Suppressor macrophage treated with lipopolysaccharide for 1 hour (primary cell): ENCODE results near the gene APH1B.

Experiments
- DNase-seq, 3 donors: peaks; one replicate each; pipeline ENCODE4 v3.0.0-alpha.2; 2020 to 2022

APH1B gene

DNA sequence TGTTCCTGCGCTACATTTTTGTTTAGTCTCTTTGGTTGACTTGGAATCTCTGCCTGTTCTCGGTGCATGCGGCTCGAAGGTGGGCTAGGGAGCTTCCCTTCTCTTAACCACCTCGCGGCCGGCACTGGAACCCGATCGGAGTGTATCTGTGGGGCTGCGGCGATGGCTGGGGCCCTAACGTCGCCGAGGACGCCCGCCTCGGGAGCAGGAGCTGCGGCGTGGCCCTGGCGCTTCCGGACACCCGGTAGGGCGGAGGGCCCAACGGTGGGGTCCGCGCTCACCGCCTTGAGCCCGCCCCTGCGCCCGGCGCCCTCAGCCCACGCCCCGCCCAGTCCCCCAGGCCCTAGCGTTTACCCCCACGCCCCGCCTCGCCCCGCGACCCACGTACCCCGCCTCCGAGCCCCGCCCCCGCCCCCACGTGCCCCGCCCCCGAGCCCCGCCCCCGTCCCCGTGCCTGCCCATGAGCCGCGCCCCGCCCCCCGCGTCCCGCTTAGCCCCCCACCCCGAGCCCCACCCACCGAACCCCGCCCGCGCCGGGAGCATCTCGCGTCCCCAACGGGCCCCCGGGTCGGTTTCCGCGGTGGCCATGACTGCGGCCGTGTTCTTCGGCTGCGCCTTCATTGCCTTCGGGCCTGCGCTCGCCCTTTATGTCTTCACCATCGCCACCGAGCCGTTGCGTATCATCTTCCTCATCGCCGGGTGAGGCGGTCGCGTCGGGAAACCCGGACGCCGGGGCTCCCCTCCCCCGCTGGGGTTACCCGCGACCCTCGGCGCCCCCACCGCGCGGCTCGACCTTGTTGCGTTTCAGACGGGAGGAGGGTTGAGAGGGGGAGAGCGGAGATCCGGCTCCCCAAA is at the start of gene APH1B:
APH1B (plus strand) TSS at position 568 of the 855 bp plus-strand sequence; CDS start at position 587, 19 bp downstream.
- DNase-seq = peak; percentile 58 to 86 (median 66)

- no peak for DNase-seq
These were observed 49.7 kb upstream of the APH1B start for GRCh38 chr15:63227689-63228088.

- DNase-seq = no peak
These were observed 46.2 kb upstream of the APH1B start for GRCh38 chr15:63231206-63231605.

GRCh38 chr15:63231706-63232105 is 45.7 kb upstream of the APH1B start:
- peak in 2 of 3 donors; percentile 56 to 64 for DNase-seq

GRCh38 chr15:63232405-63232804 is 45.0 kb upstream of the APH1B start:
- DNase-seq = peak in 2 of 3 donors; percentile 67 to 73

DNA sequence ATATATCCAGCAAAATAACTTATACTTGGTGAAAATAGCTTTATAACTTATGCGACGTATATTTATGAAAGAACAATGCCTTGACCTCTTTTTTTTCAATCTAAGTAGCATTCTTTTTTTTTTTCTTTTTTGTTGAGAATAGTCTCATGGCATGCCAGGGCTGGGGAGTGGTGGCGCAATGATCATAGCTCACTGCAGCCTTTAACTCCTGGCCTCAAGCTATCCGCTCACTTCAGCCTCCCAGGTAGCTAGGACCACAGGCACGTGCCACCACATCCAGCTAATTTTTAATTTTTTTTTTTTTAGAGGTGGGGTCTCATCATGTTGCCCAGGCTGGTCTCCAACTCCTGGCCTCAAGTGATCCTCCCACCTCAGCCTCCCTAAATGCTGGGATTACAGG is 44.5 kb upstream of the APH1B start:
- DNase-seq = no peak

GRCh38 chr15:63233667-63234423 is 43.6 kb upstream of the APH1B start:
- DNase-seq = peak in 2 of 3 donors; percentile 80 to 83

DNA sequence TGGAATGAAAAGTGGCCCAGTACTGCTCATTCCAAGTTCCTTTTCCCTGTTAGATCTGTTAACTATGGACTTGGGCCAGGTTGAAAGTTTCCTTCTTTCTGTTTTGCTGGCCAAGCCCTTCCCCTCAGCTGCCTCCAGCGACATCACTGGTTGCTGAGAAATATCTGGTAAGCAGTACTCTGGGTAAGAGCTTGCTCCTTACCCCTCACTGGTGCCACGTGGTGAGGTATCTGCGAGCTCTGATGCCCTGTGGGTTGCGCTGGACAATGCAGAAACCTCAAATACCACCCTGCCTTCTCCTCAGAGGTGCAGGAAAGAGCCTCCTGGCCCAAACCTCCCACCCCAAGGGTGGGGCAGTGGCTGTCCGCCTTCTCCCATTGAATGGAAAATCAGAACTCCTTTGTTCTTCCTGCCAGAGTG is 42.9 kb upstream of the APH1B start:
- peak; percentile 48 to 54 (median 50) for DNase-seq

- DNase-seq = peak in 2 of 3 donors; percentile 42 to 47
These were observed 41.1 kb upstream of the APH1B start for GRCh38 chr15:63236272-63236671.

- DNase-seq = peak; percentile 59 to 71 (median 69)
These were observed 40.3 kb upstream of the APH1B start for GRCh38 chr15:63237086-63237485.

DNA sequence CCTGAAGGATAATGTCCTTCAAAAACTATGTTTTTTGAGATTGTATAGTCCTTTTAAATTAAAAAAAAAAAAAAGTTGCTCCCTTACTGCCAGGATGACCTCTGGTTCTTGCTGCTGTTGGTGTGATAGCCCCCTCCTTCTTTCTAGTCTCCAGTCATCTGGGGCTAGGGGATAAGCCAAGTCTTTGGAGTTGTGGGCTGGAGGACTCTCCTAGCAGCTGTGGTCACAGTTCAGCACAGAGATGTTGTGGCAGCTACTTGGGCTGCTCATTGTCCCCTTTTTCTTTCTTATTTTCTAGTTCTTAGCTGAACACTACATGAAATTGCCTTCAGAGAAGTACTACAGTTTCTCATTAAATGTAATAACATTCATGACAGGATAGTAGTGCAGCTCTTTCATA is 39.2 kb upstream of the APH1B start:
- no peak for DNase-seq

DNA sequence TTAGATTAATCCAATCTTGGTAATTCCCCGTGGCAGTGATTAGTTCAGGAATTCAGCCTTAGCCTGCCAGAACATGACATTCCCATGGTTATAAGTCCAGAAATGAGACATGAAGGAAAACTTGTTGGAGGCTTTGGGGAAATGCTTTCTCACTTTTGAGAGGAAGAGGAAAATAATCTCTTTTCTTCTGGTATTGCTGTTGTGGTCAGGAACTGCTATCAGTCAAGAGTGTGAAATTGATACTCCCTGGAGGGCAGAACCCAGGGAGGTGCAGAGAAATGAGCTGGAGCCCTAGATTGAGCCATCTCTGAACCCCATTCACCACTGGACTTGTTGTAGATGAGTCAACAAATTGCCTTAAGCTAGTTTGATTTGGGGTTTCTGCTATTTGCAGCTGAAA is 38.6 kb upstream of the APH1B start:
- DNase-seq = peak in 2 of 3 donors; percentile 52 to 55

GRCh38 chr15:63240109-63240508 is 37.3 kb upstream of the APH1B start:
- DNase-seq = no peak

DNA sequence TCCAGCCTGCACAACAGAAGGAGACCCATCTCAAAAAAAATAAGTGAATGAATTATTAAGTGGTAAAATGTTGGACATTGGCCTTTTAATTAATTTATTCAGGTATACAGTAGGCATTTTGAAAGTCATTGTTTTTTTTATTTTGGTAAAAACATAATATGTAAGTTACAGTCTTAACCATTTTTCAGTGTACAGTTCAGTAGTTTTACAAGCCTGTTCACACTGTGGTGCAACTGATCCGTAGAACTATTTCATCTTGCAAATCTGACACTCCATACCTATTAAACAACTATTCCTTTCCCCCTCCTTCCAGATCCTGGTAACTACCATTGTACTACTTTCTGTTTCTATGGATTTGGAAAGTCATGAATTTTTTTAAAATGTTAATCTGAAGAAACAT is 36.1 kb upstream of the APH1B start:
- no peak for DNase-seq

DNA sequence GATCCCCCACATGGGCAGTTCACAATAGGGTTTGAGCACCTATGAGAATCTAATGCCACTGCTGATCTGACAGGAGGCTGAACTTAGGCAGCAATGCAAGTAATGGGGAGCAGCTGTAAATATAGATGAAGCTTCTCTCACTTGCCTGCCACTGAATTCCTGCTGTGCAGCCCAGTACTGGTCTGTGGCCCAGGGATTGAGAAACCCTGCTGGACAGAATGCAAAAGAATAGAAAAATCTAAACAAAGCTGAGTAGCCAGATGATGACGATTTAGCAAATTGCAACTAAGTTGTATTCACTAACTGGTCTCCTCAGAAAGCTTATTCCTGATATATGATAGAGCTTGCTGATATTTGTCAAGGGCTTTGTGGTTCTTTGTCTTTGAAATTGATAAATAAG is 34.3 kb upstream of the APH1B start:
- no peak for DNase-seq

DNA sequence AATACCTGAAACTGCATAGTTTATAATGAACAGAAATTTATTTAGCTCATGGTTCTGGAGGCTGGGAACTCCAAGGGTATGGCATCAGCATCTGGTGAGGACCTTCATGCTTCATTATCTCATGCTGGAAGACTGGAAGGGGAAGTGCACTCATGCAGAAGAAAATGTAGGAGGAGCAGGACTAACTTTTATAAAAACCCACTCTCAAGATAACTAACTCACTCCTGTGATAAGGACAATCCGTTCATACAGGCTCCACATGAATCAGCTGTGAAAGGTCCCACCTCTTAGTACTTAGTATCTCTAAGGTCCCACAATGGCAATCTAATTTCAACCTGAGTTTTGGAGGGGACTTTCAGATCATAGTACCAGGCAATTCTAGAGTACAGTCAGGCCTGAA is 33.6 kb upstream of the APH1B start:
- peak; percentile 76 to 87 (median 81) for DNase-seq

DNA sequence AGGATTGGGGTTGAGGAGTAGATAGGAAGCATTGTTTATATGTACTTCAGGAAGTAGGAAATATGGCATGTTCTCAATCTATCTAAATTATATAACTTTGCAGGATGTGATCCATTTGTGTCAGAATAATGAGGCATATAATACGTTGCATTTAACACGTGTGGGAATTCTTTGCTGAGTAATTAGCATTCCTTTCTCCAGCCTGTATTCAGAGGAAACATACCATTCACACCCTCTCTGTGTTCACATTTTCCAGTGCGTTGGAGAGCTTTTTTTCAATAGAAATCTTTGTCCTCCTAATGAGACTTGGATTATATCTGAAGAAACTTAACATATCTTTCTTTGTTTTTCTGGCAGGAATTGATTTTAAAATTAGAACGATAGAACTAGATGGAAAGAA is 33.0 kb upstream of the APH1B start:
- DNase-seq = peak in 1 of 3 donors; percentile 37

DNA sequence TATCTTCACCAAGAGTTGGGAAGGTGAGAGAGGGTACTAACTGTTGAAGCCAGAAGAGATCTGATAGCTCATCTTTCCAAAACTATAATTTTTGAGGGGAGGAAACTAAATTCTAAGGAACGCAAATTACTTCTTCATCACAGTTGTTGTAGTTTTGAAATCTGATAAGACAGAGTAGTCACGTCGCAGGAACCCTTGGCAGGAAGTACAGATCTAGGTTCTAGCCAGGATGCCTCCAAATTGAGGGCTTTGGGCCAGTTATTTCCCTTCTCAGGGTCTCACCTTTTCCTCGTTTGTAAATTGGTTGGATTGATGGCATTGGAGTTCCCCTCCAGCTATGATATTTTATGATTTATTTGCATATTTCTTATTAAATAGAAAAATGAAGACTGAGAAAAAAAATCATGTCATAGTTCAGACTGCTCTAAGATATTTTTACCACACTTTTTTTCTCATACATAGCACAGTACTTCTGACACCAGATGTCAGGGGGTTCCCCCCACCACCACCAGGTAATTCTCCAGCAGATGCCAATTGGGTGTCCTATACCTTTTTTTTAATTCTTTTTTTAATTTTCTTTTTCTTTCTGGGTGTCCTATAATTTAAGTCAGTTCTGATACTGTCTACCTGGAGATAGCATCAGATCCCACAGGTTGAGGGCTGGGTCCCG is 32.3 kb upstream of the APH1B start:
- no peak for DNase-seq

- peak; percentile 90 to 99 (median 99) for DNase-seq
These were observed 30.5 kb upstream of the APH1B start for GRCh38 chr15:63246691-63247469.

DNA sequence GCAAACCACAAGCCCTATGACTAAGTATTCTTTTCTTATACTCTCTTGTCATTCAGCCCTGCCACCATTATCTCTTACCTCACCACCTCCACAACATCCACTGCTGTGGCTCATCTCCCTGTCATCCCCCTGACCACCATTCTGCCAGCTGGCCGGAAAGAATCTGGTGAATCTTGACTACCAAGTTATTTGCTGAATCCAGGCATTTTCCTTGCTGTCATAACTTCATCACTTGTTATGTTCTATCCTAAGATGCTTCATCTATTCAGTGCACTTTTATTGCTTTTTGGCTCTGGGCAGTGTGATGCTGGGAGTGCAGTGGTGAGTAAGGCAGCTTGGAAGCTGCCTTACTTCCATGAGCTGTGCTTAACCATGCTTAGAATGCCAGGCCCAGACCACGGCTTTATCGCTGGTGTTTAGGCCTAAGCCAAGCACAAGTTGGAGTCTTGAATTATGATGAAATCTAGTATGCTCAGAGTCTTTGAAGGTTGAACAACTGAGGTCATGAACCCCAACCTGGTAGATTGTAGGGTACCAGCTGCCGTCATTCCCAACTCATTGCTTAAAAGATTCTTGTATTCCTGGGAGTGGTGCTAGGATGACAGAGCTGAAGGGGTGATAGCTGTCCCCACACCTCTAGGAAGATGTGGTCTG is 27.0 kb upstream of the APH1B start:
- peak in 2 of 3 donors; percentile 33 to 53 for DNase-seq

GRCh38 chr15:63251701-63252100 is 25.7 kb upstream of the APH1B start:
- no peak for DNase-seq

- no peak for DNase-seq
These were observed 25.1 kb upstream of the APH1B start for GRCh38 chr15:63252292-63252691.
